Measurements from ENCODE around the gene KRT37. TPM values are rescaled to one million over a fixed set of nuclear protein-coding genes. Genes with fewer than 3 reads are reported as not detected.

Gene KRT37
- total RNA-seq, 1 experiment from 2014 or later, result not detected

GRCh38 chr17:41396996-41397660, 27.3 kb downstream of the KRT37 start, which contains the start of gene KRT31:
Gene KRT31, minus strand, starts transcription at chr17:41397608. Its CDS starts 69 bp downstream, at chr17:41397539.
- no peaks in the 10 kb centered on the region; a peak in 1 of 5 replicates for H3K9me3 Mint-ChIP-seq
- H3K27me3 Mint-ChIP-seq (ENCODE audit: low read depth), result peaks cover 4% of the 10 kb centered on the region
- no peak within 1 kb of the TSS for H2BK15ac ChIP-seq (ENCODE audit: low read depth, low read length)
- H3K36me3 Mint-ChIP-seq (ENCODE audit: insufficient read depth in 1 of 3, low read depth in 3 of 3), result no peaks in the 10 kb centered on the region
- no peak within 1 kb of the TSS for H2BK12ac ChIP-seq (ENCODE audit: insufficient read length, low read depth, low read length)
- WGBS (ENCODE audit: extremely low coverage, insufficient read length, low lambda C conversion rate), result no CpG with 5 or more reads among the region's 16 CpGs
- H3K4me1 ChIP-seq (ENCODE audit: insufficient read depth, low read length), result no peaks in the 10 kb centered on the region
- H3K4me2 ChIP-seq (ENCODE audit: insufficient read depth, insufficient read length, low read length), result no peak within 1 kb of the TSS
- H3K9me3 ChIP-seq (ENCODE audit: control insufficient read depth, low read depth, low read length), result no peaks in the 10 kb centered on the region
- H3K27ac ChIP-seq (ENCODE audit: insufficient read length, low read depth, low read length), result no peak within 1 kb of the TSS
- no peak within 1 kb of the TSS for H2BK20ac ChIP-seq (ENCODE audit: low read depth, low read length, poor library complexity, severe bottlenecking)
- H3K23ac ChIP-seq (ENCODE audit: insufficient read length, low read depth, low read length), result no peak within 1 kb of the TSS
- no peaks in the 10 kb centered on the region for H3K79me2 ChIP-seq (ENCODE audit: insufficient read depth, low read length)
- no peak within 1 kb of the TSS for H2AFZ ChIP-seq (ENCODE audit: low read length)
- H3K18ac ChIP-seq (ENCODE audit: insufficient read length, low read depth, low read length), result no peak within 1 kb of the TSS
- no peak within 1 kb of the TSS for H2BK5ac ChIP-seq (ENCODE audit: insufficient read length, low read length)
- no peak for TF ChIP-seq CTCF (conservative IDR thresholded peaks at IDR 0.05)
- no peak within 1 kb of the TSS for H3K4me3 Mint-ChIP-seq
- no peak for DNase-seq
- H4K5ac ChIP-seq (ENCODE audit: insufficient read length, low read depth, low read length), result no peak within 1 kb of the TSS
- no peak within 1 kb of the TSS for H3K4ac ChIP-seq (ENCODE audit: low read depth, low read length)
- 0 out of 4 replicates have a peak, but pooled peaks cover 0 to 3% of the 10 kb centered on the region in 2 experiments for H3K4me1 Mint-ChIP-seq
- no peak within 1 kb of the TSS for H2AK5ac ChIP-seq (ENCODE audit: insufficient read length, low read length)
- H3K56ac ChIP-seq (ENCODE audit: insufficient read length, low read depth, low read length), result no peak within 1 kb of the TSS
- H3K27me3 ChIP-seq (ENCODE audit: insufficient read depth, low read length), result no peaks in the 10 kb centered on the region
- H3K79me1 ChIP-seq (ENCODE audit: insufficient read depth, low read depth, low read length, poor library complexity, severe bottlenecking), result no peaks in the 10 kb centered on the region
- H3K9ac ChIP-seq (ENCODE audit: extremely low read depth, insufficient read length, low read length), result no peak within 1 kb of the TSS
- H2BK120ac ChIP-seq (ENCODE audit: low read depth, low read length, poor library complexity, severe bottlenecking), result no peak within 1 kb of the TSS
- H4K20me1 ChIP-seq (ENCODE audit: control insufficient read depth, insufficient read depth, insufficient read length), result no peaks in the 10 kb centered on the region
- no peak within 1 kb of the TSS for H4K8ac ChIP-seq (replicated peaks; ENCODE audit: insufficient read length, low read depth, low read length)
- no peaks in the 10 kb centered on the region for H3K23me2 ChIP-seq (ENCODE audit: insufficient read length, low read depth, low read length, poor library complexity, severe bottlenecking)
- no peak within 1 kb of the TSS; a peak in 2 of 7 replicates for H3K27ac Mint-ChIP-seq
- no peak within 1 kb of the TSS for H4K91ac ChIP-seq (ENCODE audit: insufficient read length, low read depth, low read length)
- H3K14ac ChIP-seq (ENCODE audit: insufficient read depth, low read length), result no peak within 1 kb of the TSS
- H3T11ph ChIP-seq (ENCODE audit: low read length), result no peak within 1 kb of the TSS
